Liver (tissue), 3 donors: ENCODE results near the gene RTL10.

Source experiments
- CTCF ChIP-seq: fragments of 150-350 bp; IDR thresholded peaks from 2 replicates; pipeline ENCODE4 v1.5.1; 2017; ENCODE audit warnings: improper control_type of control experiment, low read depth, low read length; ENCODE audit not compliant: missing input control
- GABPA ChIP-seq, 2 donors: IDR thresholded peaks in 1 of 2; conservative IDR thresholded peaks in 1 of 2; 2 replicates each; pipeline ENCODE4 v1.6.1; 2016; ENCODE audit warnings: antibody characterized with exemption in 2 of 2, mild to moderate bottlenecking in 1 of 2, moderate library complexity in 1 of 2
- JUND ChIP-seq, 2 donors: IDR thresholded peaks; 2 replicates each; pipeline ENCODE4 v1.6.1; 2016; ENCODE audit warnings: antibody characterized with exemption in 2 of 2
- RAD21 ChIP-seq, 2 donors: IDR thresholded peaks; 2 replicates each; pipeline ENCODE4 v1.6.1; 2016; ENCODE audit warnings: antibody characterized with exemption in 2 of 2, mild to moderate bottlenecking in 2 of 2
- TAF1 ChIP-seq: conservative IDR thresholded peaks from 2 replicates; pipeline ENCODE4 v1.6.1; 2016; ENCODE audit warnings: antibody characterized with exemption, mild to moderate bottlenecking
- ZBTB33 ChIP-seq: IDR thresholded peaks from 2 replicates; pipeline ENCODE4 v1.6.1; 2016; ENCODE audit warnings: antibody characterized with exemption
- TF ChIP-seq, protein P1 (sequence below): IDR thresholded peaks from 2 replicates; pipeline ENCODE4 v1.6.1; 2016; ENCODE audit warnings: antibody characterized with exemption, mild to moderate bottlenecking
- donor health status: healthy.
- donor health status: healthy.

GRCh38 chr22:19875531-19876313 lies 21.0 kb upstream of the RTL10 start:
- no peak for TF ChIP-seq CTCF
- no peak for TF ChIP-seq JUND (IDR thresholded peaks at IDR 0.05)
- no peak for TF ChIP-seq RAD21 (IDR thresholded peaks at IDR 0.05)
- TF ChIP-seq ZBTB33 = no peak
- no peak for TF ChIP-seq GABPA (IDR thresholded peaks at IDR 0.05 in 1 of 2, conservative IDR thresholded peaks at IDR 0.05 in 1 of 2)
- no peak for TF ChIP-seq TAF1
- TF ChIP-seq, protein P1, sequence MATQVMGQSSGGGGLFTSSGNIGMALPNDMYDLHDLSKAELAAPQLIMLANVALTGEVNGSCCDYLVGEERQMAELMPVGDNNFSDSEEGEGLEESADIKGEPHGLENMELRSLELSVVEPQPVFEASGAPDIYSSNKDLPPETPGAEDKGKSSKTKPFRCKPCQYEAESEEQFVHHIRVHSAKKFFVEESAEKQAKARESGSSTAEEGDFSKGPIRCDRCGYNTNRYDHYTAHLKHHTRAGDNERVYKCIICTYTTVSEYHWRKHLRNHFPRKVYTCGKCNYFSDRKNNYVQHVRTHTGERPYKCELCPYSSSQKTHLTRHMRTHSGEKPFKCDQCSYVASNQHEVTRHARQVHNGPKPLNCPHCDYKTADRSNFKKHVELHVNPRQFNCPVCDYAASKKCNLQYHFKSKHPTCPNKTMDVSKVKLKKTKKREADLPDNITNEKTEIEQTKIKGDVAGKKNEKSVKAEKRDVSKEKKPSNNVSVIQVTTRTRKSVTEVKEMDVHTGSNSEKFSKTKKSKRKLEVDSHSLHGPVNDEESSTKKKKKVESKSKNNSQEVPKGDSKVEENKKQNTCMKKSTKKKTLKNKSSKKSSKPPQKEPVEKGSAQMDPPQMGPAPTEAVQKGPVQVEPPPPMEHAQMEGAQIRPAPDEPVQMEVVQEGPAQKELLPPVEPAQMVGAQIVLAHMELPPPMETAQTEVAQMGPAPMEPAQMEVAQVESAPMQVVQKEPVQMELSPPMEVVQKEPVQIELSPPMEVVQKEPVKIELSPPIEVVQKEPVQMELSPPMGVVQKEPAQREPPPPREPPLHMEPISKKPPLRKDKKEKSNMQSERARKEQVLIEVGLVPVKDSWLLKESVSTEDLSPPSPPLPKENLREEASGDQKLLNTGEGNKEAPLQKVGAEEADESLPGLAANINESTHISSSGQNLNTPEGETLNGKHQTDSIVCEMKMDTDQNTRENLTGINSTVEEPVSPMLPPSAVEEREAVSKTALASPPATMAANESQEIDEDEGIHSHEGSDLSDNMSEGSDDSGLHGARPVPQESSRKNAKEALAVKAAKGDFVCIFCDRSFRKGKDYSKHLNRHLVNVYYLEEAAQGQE = no peak
